GM18507 (cell line): ENCODE measurements around the gene SSX4B.
"Not testable (repeated sequence)": the region's sequence is repeated elsewhere in the genome, so short reads cannot be mapped to it uniquely, and the experiment has no call there.

Source experiments
- DNase-seq: peaks from one replicate; pipeline ENCODE4 v3.0.0; 2011; ENCODE audit warnings: low read depth; ENCODE audit not compliant: insufficient read length; ENCODE audit errors: extremely low spot score
- FAIRE-seq: peaks from 2 replicates; lab custom pipeline; 2011; peaks lifted over from hg19 to GRCh38; lab: Jason Lieb, UNC

SSX4B gene

GRCh38 chrX:48411860-48412259 is at the start of gene SSX4B:
Gene SSX4B (minus strand): TSS chrX:48411960. CDS start chrX:48411372, 588 bp downstream.
- DNase-seq, FAIRE-seq: not testable (repeated sequence)

- FAIRE-seq (no peak), DNase-seq (no peak)
Observed at GRCh38 chrX:48460606-48461005, 48.8 kb upstream of the SSX4B start.

DNA sequence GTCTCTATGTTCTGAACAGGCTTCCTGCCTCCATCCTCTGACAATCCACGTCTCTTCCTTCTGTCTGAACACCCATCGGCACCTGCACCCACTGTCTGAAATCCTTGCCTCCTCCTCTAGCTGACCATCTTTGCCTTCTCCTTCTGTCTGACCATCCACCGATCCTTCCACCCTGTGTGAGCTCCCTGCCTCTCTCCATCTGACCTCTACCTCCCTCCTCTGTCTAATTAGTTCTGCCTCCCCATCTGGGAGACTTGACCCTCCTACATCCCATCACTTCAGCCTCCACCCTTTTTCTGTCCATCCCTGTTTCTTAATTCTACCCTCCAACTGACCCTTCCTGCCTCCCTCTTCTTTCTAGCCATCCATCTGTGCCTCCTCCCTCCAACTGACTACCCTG is 48.3 kb upstream of the SSX4B start:
- DNase-seq (no peak), FAIRE-seq (no peak)

DNA sequence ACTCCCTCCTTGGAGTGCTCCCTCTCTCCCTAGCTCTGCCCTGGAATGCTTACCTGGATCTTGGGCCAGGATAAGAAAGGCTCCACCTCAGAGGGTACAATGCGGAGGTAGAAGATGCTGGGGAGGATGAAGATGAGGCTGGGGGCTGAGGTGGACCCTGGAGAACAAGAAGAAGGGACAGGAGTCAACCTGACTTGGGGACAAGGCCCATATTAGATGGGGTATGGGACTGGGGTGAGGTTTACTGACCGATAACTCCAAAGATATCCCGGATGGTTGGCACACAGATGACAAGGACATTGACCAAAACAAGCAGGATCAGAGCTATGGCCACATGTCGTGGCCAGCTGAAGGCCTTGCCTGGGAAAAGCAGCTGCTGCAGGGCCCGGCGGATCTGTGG is 47.7 kb upstream of the SSX4B start:
- FAIRE-seq = no peak

GRCh38 chrX:48458711-48459110 is 47.0 kb upstream of the SSX4B start:
- FAIRE-seq = no peak
- no peak for DNase-seq

More for the DNA sequence above, 47.7 kb upstream of the SSX4B start:
- DNase-seq = no peak

DNA sequence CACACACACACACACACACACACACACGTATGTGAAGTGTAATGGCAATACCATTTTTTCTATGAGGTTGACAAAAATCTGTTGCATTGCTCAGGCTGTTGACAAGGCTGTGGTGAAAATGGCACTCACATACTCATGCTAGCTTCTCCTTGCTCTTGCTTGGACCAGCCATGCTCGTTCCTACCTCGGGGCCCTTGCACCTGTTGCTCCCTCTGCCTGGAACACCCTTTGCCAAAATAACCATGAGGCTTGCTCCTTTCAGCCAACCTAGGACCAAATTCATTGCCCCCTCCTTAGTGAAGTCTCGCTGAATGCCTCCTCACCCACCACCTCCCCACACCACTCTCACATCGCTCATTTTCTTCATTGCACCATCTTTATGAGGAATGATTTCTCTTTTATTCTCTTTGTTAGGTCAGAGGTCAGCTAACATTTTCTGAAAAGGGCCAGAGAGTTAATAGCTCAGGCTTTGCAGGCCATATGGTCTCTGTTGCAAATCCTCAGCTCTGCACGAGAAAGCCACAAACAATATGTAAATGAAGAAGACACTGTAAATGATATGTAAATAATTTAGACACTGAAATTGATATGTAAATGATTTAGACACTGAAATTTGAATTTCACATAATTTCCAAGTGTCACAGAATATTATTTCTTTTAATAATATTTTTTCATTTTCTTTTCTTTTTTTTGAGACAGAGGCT is 45.0 kb upstream of the SSX4B start:
- no peak for FAIRE-seq

DNA sequence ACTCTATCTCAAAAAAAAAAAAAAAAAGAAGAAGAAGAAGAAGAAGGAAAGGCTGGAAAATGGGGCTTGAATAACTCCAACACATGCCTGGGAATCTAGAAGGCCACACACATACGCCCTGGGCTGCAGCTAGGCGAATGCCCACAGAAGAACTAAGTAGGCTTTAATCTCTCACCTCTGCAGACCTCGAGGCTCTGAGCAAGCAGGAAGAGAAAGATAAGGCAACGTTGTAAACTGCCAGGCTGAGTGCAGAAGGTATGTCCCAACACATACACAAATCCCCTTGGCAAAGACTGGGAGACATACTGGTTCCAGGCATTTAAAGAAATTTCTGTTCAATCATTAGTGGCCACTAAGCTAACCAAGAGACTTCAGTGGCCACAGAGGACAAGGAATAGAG is 39.9 kb upstream of the SSX4B start:
- FAIRE-seq = no peak
- no peak for DNase-seq

More for the DNA sequence above, 45.0 kb upstream of the SSX4B start:
- DNase-seq = no peak

DNA sequence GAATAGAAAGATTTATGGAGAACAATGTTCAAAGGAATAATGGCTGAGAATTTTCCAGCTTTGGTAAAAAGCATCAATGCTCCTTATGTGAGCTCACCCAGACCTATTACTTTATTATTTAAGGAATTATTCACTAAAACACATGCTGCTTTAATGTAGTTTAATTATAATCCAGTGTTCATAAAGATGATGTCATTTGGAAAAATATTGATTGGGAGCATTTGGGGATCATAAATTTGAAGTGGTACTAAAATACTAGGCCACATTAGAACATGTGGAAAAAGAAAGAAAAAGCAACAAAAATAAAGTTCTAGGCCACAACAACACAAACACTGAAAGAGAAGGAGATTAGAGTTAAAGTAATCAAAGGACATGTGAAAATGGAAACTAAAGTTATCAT is 38.3 kb upstream of the SSX4B start:
- FAIRE-seq = no peak

GRCh38 chrX:48447201-48447600 is 35.4 kb upstream of the SSX4B start:
- not testable (repeated sequence) for DNase-seq

More for the DNA sequence above, 38.3 kb upstream of the SSX4B start:
- no peak for DNase-seq

DNA sequence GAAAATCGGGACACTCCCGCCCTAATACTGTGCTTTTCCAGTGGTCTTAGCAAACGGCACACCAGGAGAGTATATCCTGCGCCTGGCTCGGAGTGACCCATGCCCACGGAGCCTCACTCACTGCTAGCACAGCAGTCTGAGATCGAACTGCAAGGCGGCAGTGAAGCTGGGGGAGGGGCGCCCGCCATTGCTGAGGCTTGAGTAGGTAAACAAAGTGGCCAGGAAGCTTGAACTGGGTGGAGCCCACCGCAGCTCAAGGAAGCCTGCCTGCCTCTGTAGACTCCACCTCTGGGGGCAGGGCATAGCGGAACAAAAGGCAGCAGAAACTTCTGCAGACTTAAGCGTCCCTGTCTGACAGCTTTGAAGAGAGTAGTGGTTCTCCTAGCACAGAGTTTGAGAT is 22.0 kb upstream of the SSX4B start:
- FAIRE-seq, DNase-seq: not testable (repeated sequence)

More at GRCh38 chrX:48447201-48447600, 35.4 kb upstream of the SSX4B start:
- FAIRE-seq = not testable (repeated sequence)

DNA sequence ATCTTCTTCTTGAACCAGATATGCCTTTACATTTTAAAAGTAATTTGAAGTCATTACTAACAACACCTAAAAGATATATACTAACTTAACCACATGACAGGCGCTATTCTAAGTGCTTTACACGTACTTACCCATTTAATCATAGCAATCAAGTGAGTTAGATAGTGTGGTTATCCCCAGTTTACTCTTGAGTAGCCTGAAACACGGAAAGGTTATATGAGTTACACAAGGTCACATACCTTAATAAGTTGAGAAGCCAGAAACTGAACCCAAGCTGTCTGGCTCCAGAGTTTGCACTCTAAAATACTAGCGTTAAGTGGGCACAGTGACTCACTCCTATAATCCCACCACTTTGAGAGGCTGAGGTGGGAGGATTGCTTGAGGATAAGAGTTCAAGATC is 18.4 kb upstream of the SSX4B start:
- FAIRE-seq, DNase-seq: not testable (repeated sequence)

- not testable (repeated sequence) for FAIRE-seq, DNase-seq
Observed at GRCh38 chrX:48429606-48430005, 17.8 kb upstream of the SSX4B start.

DNA sequence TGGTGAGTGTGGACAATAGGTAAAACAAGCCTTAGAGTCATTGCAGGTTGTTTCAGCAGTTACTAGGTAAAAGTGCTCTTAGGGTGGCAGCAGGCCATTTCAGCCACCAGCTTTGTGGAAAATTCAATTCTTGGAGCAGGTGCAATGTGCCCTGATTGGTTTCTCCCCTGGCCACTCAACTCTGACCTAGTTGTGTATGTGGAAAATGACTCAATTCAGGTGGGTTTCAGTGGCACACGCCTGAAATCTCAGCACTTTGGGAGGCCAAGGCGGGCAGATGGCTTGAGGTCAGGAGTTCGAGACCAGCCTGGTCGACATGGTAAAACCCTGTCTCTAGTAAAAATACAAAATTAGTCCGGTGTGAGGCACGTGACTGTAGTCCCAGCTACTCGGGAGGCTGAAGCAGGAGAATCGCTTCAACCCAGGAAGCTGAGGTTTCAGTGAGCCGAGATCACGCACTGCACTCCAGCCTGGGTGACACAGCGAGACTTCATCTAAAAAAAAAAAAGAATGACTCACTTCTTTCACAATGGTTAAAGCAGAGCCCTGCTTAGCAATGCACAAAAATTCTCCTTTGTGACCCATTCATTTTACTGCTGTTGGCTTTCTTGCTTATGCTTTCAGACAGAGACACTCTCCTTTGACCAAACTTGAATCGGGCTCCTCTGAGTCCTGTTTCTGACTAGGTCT is 15.4 kb upstream of the SSX4B start:
- FAIRE-seq = not testable (repeated sequence)

GRCh38 chrX:48397825-48398224 is 13.9 kb downstream of the SSX4B start:
- FAIRE-seq, DNase-seq: not testable (repeated sequence)

More for the DNA sequence above, 15.4 kb upstream of the SSX4B start:
- not testable (repeated sequence) for DNase-seq

DNA sequence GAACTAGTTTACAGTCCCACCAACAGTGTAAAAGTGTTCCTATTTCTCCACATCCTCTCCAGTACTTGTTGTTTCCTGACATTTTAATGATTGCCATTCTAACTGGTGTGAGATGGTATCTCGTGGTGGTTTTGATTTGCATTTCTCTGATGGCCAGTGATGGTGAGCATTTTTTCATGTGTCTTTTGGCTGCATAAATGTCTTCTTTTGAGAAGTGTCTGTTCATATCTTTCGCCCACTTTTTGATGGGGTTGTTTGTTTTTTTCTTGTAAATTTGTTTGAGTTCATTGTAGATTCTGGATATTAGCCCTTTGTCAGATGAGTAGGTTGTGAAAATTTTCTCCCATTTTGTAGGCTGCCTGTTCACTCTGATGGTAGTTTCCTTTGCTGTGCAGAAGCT is 14.8 kb downstream of the SSX4B start:
- FAIRE-seq, DNase-seq: not testable (repeated sequence)

GRCh38 chrX:48383239-48383638 is 28.5 kb downstream of the SSX4B start, which contains the start of gene SSX4:
Gene SSX4 (plus strand): TSS chrX:48383539. CDS start chrX:48384054, 515 bp downstream.
- not testable (repeated sequence) for FAIRE-seq, DNase-seq

DNA sequence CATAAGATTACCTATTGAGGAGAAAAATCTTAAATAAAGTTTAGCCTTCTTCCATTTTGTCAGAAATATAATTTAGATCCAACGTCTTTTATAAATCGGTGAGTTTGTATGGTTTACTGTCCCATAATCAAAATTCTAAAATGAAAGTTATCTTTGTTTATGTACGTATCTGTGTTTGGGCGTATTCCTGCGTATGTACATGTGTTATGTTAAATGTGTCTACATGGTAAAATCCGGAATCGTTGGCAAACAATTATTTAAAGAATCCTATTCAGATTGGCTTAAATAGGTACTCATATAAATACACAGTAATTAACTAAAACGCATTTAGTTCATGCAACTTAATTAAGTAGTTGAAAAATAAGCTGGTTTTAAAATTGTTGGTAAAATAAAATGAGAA is 41.4 kb downstream of the SSX4B start:
- not testable (repeated sequence) for FAIRE-seq, DNase-seq

GRCh38 chrX:48367717-48368408 is 43.9 kb downstream of the SSX4B start:
- not testable (repeated sequence) for DNase-seq, FAIRE-seq

DNA sequence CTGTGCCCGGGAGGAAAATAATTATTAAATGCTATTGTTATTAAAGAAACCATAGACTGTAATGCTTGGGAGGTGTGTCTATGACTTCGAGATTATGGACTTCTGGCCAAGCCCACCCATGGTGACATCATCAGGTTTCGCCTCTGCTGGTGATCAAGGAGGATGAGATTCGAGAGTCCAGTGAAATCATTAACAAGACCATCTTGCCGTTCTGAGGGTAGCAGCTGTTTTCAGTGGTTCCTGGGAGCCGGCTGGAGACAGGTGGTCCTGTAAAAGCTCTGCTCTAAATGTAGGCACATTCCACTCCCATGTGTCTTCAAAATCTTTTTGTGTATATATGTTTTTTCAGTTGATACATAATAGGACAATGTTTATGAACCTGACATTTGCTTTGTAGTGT is 52.5 kb downstream of the SSX4B start:
- not testable (repeated sequence) for DNase-seq

DNA sequence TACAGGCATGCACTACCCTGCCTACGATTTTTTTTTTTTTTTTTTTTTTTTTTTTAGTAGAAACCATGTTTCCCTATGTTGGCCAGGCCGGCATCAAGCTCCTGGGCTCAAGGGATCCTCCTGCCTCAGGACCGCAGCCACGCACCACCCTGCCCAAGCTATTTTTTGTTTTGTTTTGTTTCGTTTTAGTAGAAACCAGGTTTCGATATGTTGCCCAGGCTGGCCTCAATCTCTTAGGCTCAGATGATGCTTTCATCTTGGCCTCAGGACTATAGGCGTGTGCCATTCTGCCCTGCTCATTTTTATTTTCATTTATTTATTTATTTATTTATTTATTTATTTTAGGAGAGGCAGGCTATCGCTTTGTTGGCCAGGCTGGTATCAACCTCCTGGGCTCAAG is 54.1 kb downstream of the SSX4B start:
- DNase-seq (no peak), FAIRE-seq (no peak)

More for the DNA sequence above, 52.5 kb downstream of the SSX4B start:
- FAIRE-seq = not testable (repeated sequence)
